ENCODE data around the gene PRICKLE2.

The PRICKLE2 gene

DNA sequence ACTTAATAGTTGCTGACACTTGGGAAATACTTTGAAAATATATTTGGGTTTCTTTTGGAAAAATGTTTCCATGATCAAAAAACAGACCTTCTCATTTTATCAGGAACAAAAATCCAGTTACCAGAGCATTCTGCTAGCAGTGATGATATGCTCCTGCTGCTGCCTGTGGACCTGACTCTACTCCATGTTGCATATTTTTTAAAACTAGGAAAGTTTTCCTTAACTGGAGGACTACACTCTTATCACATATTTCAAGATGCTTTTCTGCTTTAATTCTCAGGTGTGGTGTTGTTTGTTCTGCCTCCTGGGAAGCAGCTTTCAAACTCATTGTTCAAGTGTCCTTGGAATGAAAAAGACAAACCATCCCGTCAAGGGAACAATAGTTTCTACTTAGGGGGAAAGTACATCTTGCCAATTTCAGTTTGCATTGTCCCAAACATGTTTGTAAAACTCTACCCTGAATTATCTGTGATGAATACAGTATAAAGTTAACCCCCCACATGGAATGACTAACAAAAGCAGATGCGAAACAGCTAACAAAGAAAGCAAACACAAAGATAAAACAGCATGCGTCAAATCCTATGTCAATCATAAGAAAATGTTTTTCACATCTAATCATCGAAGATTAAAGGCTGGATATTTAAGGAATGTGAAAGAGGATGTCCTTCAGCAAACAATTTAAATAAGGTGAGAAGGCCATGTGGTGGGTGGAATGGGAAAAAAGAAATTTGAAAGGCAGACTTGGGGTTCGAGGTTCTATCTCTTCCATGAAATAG, 161.9 kb downstream of the PRICKLE2 start:
- TF ChIP-seq, protein P1, sequence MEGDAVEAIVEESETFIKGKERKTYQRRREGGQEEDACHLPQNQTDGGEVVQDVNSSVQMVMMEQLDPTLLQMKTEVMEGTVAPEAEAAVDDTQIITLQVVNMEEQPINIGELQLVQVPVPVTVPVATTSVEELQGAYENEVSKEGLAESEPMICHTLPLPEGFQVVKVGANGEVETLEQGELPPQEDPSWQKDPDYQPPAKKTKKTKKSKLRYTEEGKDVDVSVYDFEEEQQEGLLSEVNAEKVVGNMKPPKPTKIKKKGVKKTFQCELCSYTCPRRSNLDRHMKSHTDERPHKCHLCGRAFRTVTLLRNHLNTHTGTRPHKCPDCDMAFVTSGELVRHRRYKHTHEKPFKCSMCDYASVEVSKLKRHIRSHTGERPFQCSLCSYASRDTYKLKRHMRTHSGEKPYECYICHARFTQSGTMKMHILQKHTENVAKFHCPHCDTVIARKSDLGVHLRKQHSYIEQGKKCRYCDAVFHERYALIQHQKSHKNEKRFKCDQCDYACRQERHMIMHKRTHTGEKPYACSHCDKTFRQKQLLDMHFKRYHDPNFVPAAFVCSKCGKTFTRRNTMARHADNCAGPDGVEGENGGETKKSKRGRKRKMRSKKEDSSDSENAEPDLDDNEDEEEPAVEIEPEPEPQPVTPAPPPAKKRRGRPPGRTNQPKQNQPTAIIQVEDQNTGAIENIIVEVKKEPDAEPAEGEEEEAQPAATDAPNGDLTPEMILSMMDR (IDR thresholded peaks at IDR 0.05; ENCODE audit: control insufficient read depth, extremely low read depth, insufficient read depth) = no peak
- no peak overlapping the region for H3K4me3 ChIP-seq (ENCODE audit: low read depth, low read length)
- no peak for DNase-seq (ENCODE audit: low read depth)

DNA sequence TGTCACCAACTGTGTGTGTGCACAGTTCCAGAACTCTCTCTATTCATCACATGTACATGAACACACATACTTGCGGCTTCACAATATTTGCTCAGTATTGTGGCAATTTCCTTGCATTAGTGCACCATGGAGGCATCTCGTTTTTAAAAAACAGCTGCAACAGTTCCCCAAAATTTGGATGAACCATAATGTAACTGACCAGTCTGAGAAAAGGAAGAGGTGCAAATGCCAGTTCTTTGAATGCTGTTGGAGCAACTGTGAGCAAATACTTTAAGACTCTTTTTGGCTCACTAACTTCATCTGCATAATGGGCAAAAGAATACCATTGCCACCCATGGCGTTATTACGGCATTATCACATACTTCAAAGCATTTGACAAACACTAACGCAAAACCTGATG, 163.6 kb downstream of the PRICKLE2 start:
- H3K4me3 ChIP-seq (ENCODE audit: low read depth, low read length) = no peak overlapping the region
- TF ChIP-seq, protein P1 (IDR thresholded peaks at IDR 0.05; ENCODE audit: control insufficient read depth, extremely low read depth, insufficient read depth) = no peak
- DNase-seq (ENCODE audit: low read depth) = no peak

DNA sequence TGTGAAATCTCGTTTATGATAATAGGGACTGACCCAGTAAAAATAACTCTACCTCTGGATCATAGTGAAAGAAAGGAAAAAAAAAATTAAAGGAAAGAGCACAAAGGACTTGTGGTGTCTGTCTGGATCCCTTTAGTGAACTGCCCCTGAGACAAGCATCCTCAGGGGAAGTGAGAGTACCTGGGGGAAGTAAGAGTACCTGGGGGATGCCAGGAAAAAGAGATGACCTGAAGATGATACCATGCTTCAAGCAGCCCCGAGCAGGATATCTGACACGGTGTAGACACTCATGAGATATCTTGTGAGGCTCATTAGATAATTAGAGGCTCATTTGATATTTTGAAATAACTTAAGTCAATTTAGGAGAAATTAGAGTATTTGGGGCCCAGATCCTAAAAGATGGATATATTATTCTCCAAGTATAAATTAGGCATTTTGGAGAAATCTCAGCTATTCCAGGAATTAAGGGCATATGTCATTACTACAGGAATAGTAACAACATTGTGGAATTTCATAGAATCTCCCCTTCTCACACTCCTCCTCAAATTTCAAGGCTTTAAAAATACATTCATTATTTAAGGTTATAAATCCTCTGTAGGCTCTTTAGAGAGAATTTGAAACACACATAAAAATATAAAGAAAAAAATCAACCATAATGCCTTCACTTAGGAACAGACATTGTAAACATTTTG, 165.6 kb downstream of the PRICKLE2 start:
- no peak overlapping the region for H3K4me3 ChIP-seq (ENCODE audit: low read depth, low read length)
- TF ChIP-seq, protein P1 (IDR thresholded peaks at IDR 0.05; ENCODE audit: control insufficient read depth, extremely low read depth, insufficient read depth) = no peak
- no peak for DNase-seq (ENCODE audit: low read depth)

DNA sequence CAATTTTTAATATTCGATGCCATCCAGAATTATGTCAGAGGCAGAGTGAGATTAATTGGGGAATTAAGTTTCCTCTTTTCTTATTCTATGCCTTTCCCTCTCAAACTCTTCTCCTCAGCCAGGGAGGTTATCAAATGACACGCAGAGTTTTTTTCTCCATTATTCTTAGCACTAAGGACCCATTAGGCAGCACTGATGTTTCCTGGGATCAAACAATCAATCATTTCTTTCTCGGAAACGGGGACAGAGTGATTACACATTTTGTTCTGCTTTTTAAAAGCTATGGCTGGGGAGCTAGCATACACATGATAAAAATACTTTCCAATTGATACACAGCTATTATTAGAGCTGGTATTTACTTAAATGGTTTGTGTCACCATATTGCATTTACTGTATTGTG, 166.7 kb downstream of the PRICKLE2 start:
- TF ChIP-seq, protein P1 (IDR thresholded peaks at IDR 0.05; ENCODE audit: control insufficient read depth, extremely low read depth, insufficient read depth) = no peak
- no peak for DNase-seq (ENCODE audit: low read depth)
- H3K4me3 ChIP-seq (ENCODE audit: low read depth, low read length) = no peak overlapping the region

DNA sequence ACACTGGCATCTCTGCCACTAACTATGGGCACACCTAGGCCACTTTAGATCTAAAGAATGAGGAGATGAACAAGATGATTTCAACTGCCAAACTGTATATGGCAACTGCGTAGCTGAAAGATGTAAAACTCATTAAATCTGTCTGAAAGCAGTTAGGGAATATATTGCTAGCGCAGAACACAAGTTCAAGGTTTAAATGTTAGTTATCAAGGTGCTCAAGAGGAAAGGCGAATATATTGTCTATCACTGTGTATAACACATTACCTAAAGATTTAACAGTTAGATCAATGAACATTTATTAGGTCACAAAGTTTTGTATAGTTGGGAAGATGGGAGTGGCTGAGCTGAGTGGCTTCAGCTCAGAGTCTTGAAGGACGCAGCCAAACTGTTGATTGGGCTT, 168.0 kb downstream of the PRICKLE2 start:
- H3K4me3 ChIP-seq (ENCODE audit: low read depth, low read length) = no peak overlapping the region
- no peak for DNase-seq (ENCODE audit: low read depth)
- TF ChIP-seq, protein P1 (IDR thresholded peaks at IDR 0.05; ENCODE audit: control insufficient read depth, extremely low read depth, insufficient read depth) = no peak

DNA sequence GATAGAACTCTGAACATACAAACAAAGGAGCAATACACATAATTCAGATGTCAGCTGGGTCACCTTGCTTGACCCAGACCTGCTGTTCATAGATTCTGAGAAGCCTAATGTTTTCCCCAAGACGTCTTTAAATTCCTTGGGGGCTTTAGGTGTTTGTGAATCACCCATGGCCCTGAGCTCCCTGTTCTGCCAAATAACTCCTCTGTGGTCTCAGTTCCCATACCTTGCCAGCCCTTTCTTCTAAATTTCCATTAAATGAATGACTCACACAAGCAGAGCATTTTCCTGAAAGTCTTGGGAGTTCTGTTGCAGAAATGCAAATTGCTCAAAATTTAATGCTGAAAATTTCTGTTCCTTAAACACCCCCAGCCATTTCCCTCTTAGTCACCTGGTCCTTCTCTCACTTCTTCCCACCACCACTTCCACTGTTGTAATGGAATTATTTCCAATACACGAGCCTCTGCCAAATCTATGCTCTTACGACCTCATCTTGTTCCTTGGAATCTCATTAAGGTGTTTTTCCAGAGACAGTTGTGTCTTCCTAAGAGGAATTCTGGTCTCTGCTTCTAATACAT, 168.6 kb downstream of the PRICKLE2 start:
- no peak for DNase-seq (ENCODE audit: low read depth)
- no peak overlapping the region for H3K4me3 ChIP-seq (ENCODE audit: low read depth, low read length)
- TF ChIP-seq, protein P1 (IDR thresholded peaks at IDR 0.05; ENCODE audit: control insufficient read depth, extremely low read depth, insufficient read depth) = no peak

Measured in LNCaP clone FGC (cell line).